Cardiac muscle cell (in vitro differentiated cells and primary cell): ENCODE data around the gene GP9. TPM values are rescaled to one million over a fixed set of nuclear protein-coding genes. Genes with fewer than 3 reads are reported as not detected.

ENCODE experiments used
- DNase-seq, 2 donors: peaks; one replicate each; pipeline versions ENCODE4 v3.0.0 to v3.0.0-alpha.2; 2010 to 2017; ENCODE audit warnings: low read depth in 1 of 2, low spot score in 1 of 2
- H3K27ac ChIP-seq: fragments of 200-600 bp; sonication (generic); 2 replicates; pipeline ENCODE4 v1.5.1; 2016
- H3K27me3 ChIP-seq: fragments of 200-600 bp; sonication (generic); 2 replicates; pipeline ENCODE4 v1.6.0; 2016; ENCODE audit warnings: control low read depth
- H3K36me3 ChIP-seq: fragments of 200-600 bp; sonication (generic); 2 replicates; pipeline ENCODE4 v1.5.1; 2016; ENCODE audit warnings: control low read depth
- H3K4me1 ChIP-seq: fragments of 200-600 bp; sonication (generic); 2 replicates; pipeline ENCODE4 v1.8.1; 2017; ENCODE audit warnings: low read depth, mild to moderate bottlenecking, mixed run types
- H3K4me3 ChIP-seq: fragments of 200-600 bp; sonication (generic); 2 replicates; pipeline ENCODE4 v1.5.1; 2016; ENCODE audit warnings: mild to moderate bottlenecking
- H3K9me3 ChIP-seq: fragments of 200-600 bp; sonication (generic); 2 replicates; pipeline ENCODE4 v1.5.1; 2017; ENCODE audit warnings: low read depth, mild to moderate bottlenecking, control low read depth
- polyA plus RNA-seq: library from polyadenylated mRNA; unstranded; fragments of >200 nt; fragmentation: Nextera tagmentation; extraction: Ambion mirVana; gene quantifications from 2 replicates; pipeline ENCODE4 v1.2.1, GENCODE V29; 2016
- total RNA-seq: library from RNA; depleted of rRNA; stranded (reverse); fragments of >200 nt; gene quantifications from 2 replicates; pipeline ENCODE4 v1.2.3, GENCODE V29; 2016
- TF ChIP-seq, protein P1 (sequence below): IDR thresholded peaks from 2 replicates; pipeline ENCODE4 v1.5.1; 2012; ENCODE audit warnings: low read depth, mild to moderate bottlenecking, low read length

Gene GP9
- total and polyA plus RNA-seq, 2 experiments from 2014 or later = not detected

DNA sequence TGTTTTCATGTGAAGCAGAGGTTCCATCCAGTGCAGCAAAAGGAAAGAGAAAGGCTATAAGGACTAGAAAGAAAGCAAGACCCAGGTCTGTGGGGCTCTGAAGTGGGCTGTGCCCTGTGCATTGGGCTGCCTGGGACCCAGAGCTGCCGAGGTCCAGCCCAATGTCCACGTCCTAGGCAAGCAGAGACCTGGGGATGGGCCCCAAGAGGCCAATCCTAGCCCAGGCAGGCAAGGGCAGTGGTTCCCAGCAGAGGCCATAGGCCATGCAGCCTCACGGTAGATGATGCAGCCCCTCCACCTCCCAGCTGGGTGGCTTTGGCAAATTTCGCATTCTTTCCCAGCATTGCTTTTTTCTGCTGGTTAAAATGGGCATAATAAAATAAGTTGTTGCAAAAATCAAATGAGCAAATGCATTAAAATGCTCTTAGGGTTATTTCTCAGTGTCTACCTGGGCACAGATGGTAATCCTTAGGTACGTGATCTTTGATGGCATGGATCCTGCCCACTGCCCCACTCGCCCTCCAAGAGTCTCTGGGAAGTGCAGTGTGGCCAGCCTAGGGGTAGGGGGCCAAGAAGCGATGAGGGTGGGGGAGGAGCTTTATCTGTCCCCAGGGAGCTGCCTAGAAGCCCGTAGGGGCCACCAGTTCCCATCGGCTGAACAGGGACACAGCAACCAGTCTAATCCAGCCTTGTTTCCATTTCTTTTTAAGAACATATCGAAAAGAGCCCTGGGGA, 22.3 kb upstream of the GP9 start:
- TF ChIP-seq, protein P1, sequence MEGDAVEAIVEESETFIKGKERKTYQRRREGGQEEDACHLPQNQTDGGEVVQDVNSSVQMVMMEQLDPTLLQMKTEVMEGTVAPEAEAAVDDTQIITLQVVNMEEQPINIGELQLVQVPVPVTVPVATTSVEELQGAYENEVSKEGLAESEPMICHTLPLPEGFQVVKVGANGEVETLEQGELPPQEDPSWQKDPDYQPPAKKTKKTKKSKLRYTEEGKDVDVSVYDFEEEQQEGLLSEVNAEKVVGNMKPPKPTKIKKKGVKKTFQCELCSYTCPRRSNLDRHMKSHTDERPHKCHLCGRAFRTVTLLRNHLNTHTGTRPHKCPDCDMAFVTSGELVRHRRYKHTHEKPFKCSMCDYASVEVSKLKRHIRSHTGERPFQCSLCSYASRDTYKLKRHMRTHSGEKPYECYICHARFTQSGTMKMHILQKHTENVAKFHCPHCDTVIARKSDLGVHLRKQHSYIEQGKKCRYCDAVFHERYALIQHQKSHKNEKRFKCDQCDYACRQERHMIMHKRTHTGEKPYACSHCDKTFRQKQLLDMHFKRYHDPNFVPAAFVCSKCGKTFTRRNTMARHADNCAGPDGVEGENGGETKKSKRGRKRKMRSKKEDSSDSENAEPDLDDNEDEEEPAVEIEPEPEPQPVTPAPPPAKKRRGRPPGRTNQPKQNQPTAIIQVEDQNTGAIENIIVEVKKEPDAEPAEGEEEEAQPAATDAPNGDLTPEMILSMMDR = no peak
- Histone ChIP-seq H3K9me3 (no peaks in the 10 kb centered on the region), H3K27ac (no peak overlapping the region), H3K36me3 (no peaks in the 10 kb centered on the region), H3K4me3 (no peak overlapping the region), H3K27me3 (no peaks in the 10 kb centered on the region), H3K4me1 (no peaks in the 10 kb centered on the region)
- DNase-seq = no peak

DNA sequence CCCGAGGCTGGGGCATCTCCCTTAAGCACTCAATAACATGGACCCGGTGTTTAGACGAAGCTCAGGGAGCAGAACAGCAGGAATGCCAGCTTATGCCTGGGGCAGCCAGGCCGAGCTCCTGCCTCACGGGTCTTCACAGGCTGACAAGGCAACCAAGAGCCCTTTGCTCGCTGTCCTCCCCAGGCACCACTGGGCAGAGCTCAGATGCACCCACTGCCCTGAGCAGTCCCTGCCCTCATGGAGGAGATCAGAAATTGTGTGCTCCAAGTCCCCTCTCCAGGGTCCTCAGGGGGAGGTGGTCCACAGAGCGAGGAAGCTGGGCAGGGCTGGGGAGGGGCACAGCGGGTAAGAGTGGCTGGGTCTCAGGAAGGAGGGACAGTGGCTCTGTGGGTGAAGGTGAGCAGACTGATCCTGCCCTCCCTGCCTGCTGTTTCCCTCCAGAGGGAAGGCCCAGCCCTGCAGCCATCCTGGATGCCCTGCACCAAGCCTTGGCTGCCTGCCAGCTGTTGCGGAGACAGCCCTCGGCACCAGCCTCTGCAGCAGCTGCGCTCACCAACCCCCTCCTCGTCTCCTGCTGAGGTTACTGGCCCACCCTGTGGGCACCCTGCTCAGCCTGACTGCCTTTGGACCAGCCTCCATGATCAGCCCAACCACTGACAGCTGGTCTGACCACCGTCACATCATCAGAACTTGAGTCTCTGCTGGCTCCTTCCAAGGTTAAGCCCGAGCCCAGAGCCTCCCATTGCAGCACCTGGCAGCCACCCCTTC, 21.1 kb upstream of the GP9 start:
- peak in 1 of 2 donors; percentile 59 for DNase-seq
- no peaks in the 10 kb centered on the region for H3K4me1 ChIP-seq
- no peak overlapping the region for H3K4me3 ChIP-seq
- H3K9me3 ChIP-seq = no peaks in the 10 kb centered on the region
- TF ChIP-seq, protein P1 = no peak
- no peaks in the 10 kb centered on the region for H3K36me3 ChIP-seq
- no peak overlapping the region for H3K27ac ChIP-seq
- no peaks in the 10 kb centered on the region for H3K27me3 ChIP-seq

- H3K4me3 ChIP-seq = no peak overlapping the region
- TF ChIP-seq, protein P1 = no peak
- no peak for DNase-seq
- H3K36me3 ChIP-seq = no peaks in the 10 kb centered on the region
- no peaks in the 10 kb centered on the region for H3K27me3 ChIP-seq
- no peaks in the 10 kb centered on the region for H3K4me1 ChIP-seq
- H3K9me3 ChIP-seq = no peaks in the 10 kb centered on the region
- H3K27ac ChIP-seq = no peak overlapping the region
These were observed 20.6 kb upstream of the GP9 start for GRCh38 chr3:129040039-129040336.

DNA sequence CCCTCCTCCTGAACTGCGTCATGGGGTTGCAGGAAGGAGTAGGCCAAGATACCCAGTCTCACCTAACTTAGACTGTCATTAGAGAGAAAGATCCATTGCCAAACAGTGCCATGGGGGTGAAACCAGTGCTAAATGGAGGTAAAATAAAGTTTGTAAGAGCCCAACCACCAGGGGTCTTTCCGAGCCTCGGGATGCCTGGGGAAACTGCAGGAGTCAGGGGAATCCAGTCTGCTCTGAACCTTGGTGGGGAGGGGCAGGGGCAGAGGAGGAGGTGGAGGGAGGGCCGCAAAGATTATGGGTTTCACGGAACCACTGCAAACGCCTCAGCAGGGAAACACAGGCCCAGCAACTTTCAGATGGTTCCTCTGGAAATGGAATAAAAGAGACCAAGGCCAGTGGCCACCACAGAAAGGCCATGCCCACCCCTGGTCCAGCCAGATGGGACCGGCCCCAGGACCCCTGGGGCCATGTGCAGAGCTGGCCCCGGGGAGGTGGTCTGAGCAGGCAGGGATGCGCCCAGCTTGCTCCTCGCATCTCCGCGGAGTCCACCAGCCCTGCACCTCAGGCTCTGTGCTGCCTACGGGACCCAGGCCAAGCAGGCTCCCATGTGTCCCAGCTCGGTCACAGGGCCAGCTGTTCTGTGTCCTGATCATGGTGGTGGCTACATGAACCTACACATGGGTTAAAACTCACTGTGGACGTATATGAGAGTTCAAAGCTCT, 19.8 kb upstream of the GP9 start:
- no peaks in the 10 kb centered on the region for H3K9me3 ChIP-seq
- H3K4me1 ChIP-seq = no peaks in the 10 kb centered on the region
- DNase-seq = no peak
- TF ChIP-seq, protein P1 = no peak
- H3K27ac ChIP-seq = no peak overlapping the region
- H3K36me3 ChIP-seq = no peaks in the 10 kb centered on the region
- no peak overlapping the region for H3K4me3 ChIP-seq
- no peaks in the 10 kb centered on the region for H3K27me3 ChIP-seq

GRCh38 chr3:129045675-129046036, 14.9 kb upstream of the GP9 start:
- H3K27ac ChIP-seq = no peak overlapping the region
- no peaks in the 10 kb centered on the region for H3K4me1 ChIP-seq
- no peaks in the 10 kb centered on the region for H3K36me3 ChIP-seq
- TF ChIP-seq, protein P1 = no peak
- DNase-seq = no peak
- no peaks in the 10 kb centered on the region for H3K27me3 ChIP-seq
- no peak overlapping the region for H3K4me3 ChIP-seq
- no peaks in the 10 kb centered on the region for H3K9me3 ChIP-seq
